B cell (primary cell): Measurements from ENCODE around the gene HDAC1. TPM values are rescaled to one million over a fixed set of nuclear protein-coding genes. Genes with fewer than 3 reads are reported as not detected.

Experiments
- ATAC-seq: fragments of 200-7000 bp; cut with Tn5 transposase; one replicate; pipeline ENCODE4 v1.10.0; 2021; ENCODE audit warnings: low read depth, mild to moderate bottlenecking, moderate number of reproducible peaks, moderate library complexity
- CTCF ChIA-PET: fragments of 350-600 bp; sonication (Branson Sonifier 250); formaldehyde crosslinking; loops from one replicate; lab custom pipeline; 2021; ENCODE audit warnings: antibody characterized with exemption, inconsistent platforms; lab: Charles Lee
- POLR2A ChIA-PET: fragments of 350-600 bp; sonication (Branson Sonifier 250); formaldehyde crosslinking; loops from one replicate; lab custom pipeline; 2021; ENCODE audit warnings: antibody characterized with exemption; lab: Charles Lee
- DNase-seq: peaks from one replicate; pipeline ENCODE4 v3.0.0; 2013
- H2AFZ ChIP-seq: 2 replicates; pipeline ENCODE4 v1.6.1; 2012; ENCODE audit warnings: mild to moderate bottlenecking, low read depth, low read length; ENCODE audit not compliant: insufficient read depth, poor library complexity, severe bottlenecking
- H3K27ac ChIP-seq, 2 donors: 1 replicate in 1 of 2; 2 replicates in 1 of 2; pipeline ENCODE4 v1.5.1; 2012 to 2013; ENCODE audit warnings: low read length in 2 of 2, mild to moderate bottlenecking in 2 of 2, moderate library complexity in 1 of 2
- H3K27me3 ChIP-seq, 4 experiments: fragments of 200-600 bp in 1 of 4; sonication (generic) in 1 of 4; replicated peaks in 1 of 4; 1 replicate in 2 of 4; 2 replicates in 2 of 4; pipeline versions ENCODE4 v1.6.1 to v1.7.0; 2013 to 2016; ENCODE audit warnings: low read length in 3 of 4, mild to moderate bottlenecking in 2 of 4, mixed read lengths in 1 of 4, moderate library complexity in 1 of 4; ENCODE audit not compliant: insufficient read depth in 4 of 4, control insufficient read depth in 3 of 4; ENCODE audit errors: control extremely low read depth in 1 of 4
- H3K36me3 ChIP-seq, 2 experiments: replicated peaks in 1 of 2; 1 replicate in 1 of 2; 2 replicates in 1 of 2; pipeline versions ENCODE4 v1.6.1 to v1.7.1; 2013; ENCODE audit warnings: low read length in 1 of 2; ENCODE audit not compliant: insufficient read depth in 2 of 2, control insufficient read depth in 1 of 2; ENCODE audit errors: control extremely low read depth in 1 of 2, extremely low read depth in 1 of 2
- H3K4me1 ChIP-seq, 2 donors: fragments of 200-600 bp in 1 of 2; sonication (generic) in 1 of 2; 1 replicate in 1 of 2; 2 replicates in 1 of 2; pipeline versions ENCODE4 v1.5.1 to v1.6.1; 2013 to 2017; ENCODE audit warnings: low read length in 2 of 2; ENCODE audit not compliant: control insufficient read depth in 2 of 2, insufficient read depth in 2 of 2
- H3K4me2 ChIP-seq: replicated peaks from 2 replicates; pipeline ENCODE3; 2012; ENCODE audit warnings: mild to moderate bottlenecking, low read depth, low read length; ENCODE audit not compliant: poor library complexity, severe bottlenecking
- H3K4me3 ChIP-seq, 5 experiments: fragments of 200-600 bp in 1 of 5; sonication (generic) in 1 of 5; 1 replicate in 3 of 5; 2 replicates in 2 of 5; pipeline versions ENCODE4 v1.5.1 to v1.7.0; 2011 to 2016; ENCODE audit warnings: low read length in 4 of 5, mild to moderate bottlenecking in 4 of 5, low read depth in 2 of 5, control low read depth in 1 of 5, moderate library complexity in 1 of 5; ENCODE audit not compliant: insufficient read depth in 1 of 5; ENCODE audit errors: control extremely low read depth in 1 of 5, extremely low read depth in 1 of 5
- H3K79me2 ChIP-seq: fragments of 200-600 bp; sonication (generic); one replicate; pipeline ENCODE4 v1.6.0; 2016; ENCODE audit warnings: low read length; ENCODE audit not compliant: control insufficient read depth, insufficient read depth
- H3K9ac ChIP-seq: fragments of 200-600 bp; sonication (generic); 2 replicates; pipeline ENCODE4 v1.6.1; 2017; ENCODE audit warnings: mild to moderate bottlenecking, low read length, moderate library complexity
- H3K9me3 ChIP-seq, 3 donors: one replicate each; pipeline versions ENCODE4 v1.6.1 to v1.7.1; 2013; ENCODE audit warnings: low read length in 2 of 3; ENCODE audit not compliant: control insufficient read depth in 2 of 3, insufficient read depth in 1 of 3; ENCODE audit errors: control extremely low read depth in 1 of 3
- H4K20me1 ChIP-seq: 2 replicates; pipeline ENCODE4 v1.6.0; 2012; ENCODE audit warnings: mild to moderate bottlenecking, low read length; ENCODE audit not compliant: insufficient read depth, control insufficient read depth, poor library complexity, severe bottlenecking
- H3K27ac Mint-ChIP-seq: one replicate; pipeline ENCODE4 v1.8.0; 2021; ENCODE audit warnings: mixed read lengths
- H3K27me3 Mint-ChIP-seq: one replicate; pipeline ENCODE4 v1.8.0; 2021; ENCODE audit warnings: mixed read lengths
- H3K4me1 Mint-ChIP-seq: one replicate; pipeline ENCODE4 v1.8.0; 2021; ENCODE audit warnings: mixed read lengths
- H3K4me3 Mint-ChIP-seq: one replicate; pipeline ENCODE4 v1.8.0; 2021; ENCODE audit warnings: mixed read lengths
- H3K9me3 Mint-ChIP-seq: one replicate; pipeline ENCODE4 v1.8.0; 2022; ENCODE audit warnings: mixed read lengths; ENCODE audit not compliant: insufficient read depth
- EZH2 ChIP-seq: IDR thresholded peaks from 2 replicates; pipeline ENCODE4 v1.6.1; 2012; ENCODE audit warnings: borderline replicate concordance, low read depth, mild to moderate bottlenecking, moderate library complexity, low read length; ENCODE audit not compliant: insufficient read depth, poor library complexity, severe bottlenecking
- WGBS: methylation state at CpG from one replicate; pipeline ENCODE4 v1.1.5; 2013; ENCODE audit warnings: missing lambda C conversion rate; ENCODE audit not compliant: insufficient coverage; 5-methylcytosine and 5-hydroxymethylcytosine counted together
- intact Hi-C: fragments of 100-400 bp; cut with micrococcal nuclease; formaldehyde crosslinking; loops from one replicate; pipeline ENCODE4 v1.10.0; 2022
- polyA plus RNA-seq: library from polyadenylated mRNA; depleted of rRNA; stranded (reverse); fragments of >200 nt; gene quantifications from 2 replicates; pipeline ENCODE4 v1.2.3, GENCODE V29; 2012
- total RNA-seq, 2 donors: library from RNA; stranded (reverse); fragments of 120-200 nt in 1 of 2; gene quantifications; 1 replicate in 1 of 2; 2 replicates in 1 of 2; pipeline versions ENCODE4 v1.2.3 to v1.2.4, GENCODE V29; 2013 to 2022
- TF ChIP-seq, protein P1 (sequence below): fragments of 200-600 bp; IDR thresholded peaks from one replicate; pipeline ENCODE4 v1.8.0; 2022; ENCODE audit warnings: antibody characterized with exemption, mild to moderate bottlenecking

Gene HDAC1
- total and polyA plus RNA-seq, 2 donors (not counting 1 experiment from before 2014, with no cell fraction given), result 184 to 205 TPM

DNA sequence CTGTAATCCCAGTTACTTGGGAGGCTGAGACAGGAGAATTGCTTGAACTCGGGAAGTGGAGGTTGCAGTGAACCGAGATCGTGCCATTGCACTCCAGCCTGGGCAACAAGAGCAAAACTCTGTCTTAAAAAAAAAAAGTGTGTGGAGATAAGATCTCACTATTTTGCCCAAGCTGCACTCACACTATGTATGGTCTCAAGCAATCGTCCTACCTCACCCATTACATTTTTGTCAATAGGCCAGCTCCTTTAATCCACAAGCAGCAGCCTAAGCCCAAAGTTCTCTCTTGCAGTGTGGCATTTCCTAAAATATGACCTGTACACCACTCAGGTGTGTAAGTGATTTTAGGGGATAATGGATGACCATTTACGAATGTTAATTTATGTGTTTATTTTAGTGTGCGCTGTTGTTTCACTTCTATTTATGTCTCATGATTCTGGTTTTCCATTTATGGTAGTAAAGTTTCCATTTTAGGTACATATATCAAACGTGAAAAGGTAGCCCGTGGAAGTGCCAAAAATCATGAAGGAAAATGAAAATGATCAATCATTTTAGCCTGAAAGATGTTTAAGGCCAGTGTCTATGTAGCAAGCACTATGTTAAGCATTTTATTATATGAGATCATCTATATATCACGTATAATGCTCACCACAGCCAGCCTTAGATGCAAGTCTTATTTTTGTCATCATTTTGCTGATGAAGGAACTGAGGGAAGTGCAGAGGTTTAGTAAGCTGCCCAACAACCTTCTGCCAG lies 35.2 kb upstream of the HDAC1 start:
- no peak for ATAC-seq
- H3K4me1 Mint-ChIP-seq, result peaks cover 49% of the 10 kb centered on the region
- 95% methylated on average over 3 of the region's 9 CpGs for WGBS

More for the DNA sequence above, 35.2 kb upstream of the HDAC1 start:
- H3K79me2 ChIP-seq, result peaks cover 95% of the 10 kb centered on the region
- peak overlapping the region; percentile 79 for H3K4me3 Mint-ChIP-seq
- no peak overlapping the region for H3K4me3 ChIP-seq
- peak overlapping the region; percentile 23 for H3K9ac ChIP-seq
- no peaks in the 10 kb centered on the region for H4K20me1 ChIP-seq
- H3K4me2 ChIP-seq, result peak overlapping the region; percentile 37
- H3K36me3 ChIP-seq, result peaks cover 0 to 3% of the 10 kb centered on the region in 2 experiments
- H2AFZ ChIP-seq, result peak overlapping the region; percentile 27
- H3K4me1 ChIP-seq, result peaks cover 49 to 57% of the 10 kb centered on the region in 2 donors
- H3K27ac Mint-ChIP-seq, result peak overlapping the region; percentile 87
- no peaks in the 10 kb centered on the region for H3K9me3 Mint-ChIP-seq
- intact Hi-C loops, result loop anchor here (1.0 kb wide), 1 partner anchor 9 kb away; no protein-coding TSS in a partner anchor
- H3K9me3 ChIP-seq, result no peaks in the 10 kb centered on the region
- ChIA-PET POLR2A (interaction anchor here (0.9 to 1.8 kb wide), 2 partner anchors 16 to 35 kb away, joined by 4 to 11 read pairs; partner anchors contain the start of gene HDAC1), CTCF (interaction anchor here (1.0 to 1.5 kb wide), 2 partner anchors 8 to 10 kb away, joined by 3 to 4 read pairs; partner anchors contain the start of gene FAM167B)
- TF ChIP-seq EZH2, result no peak
- TF ChIP-seq, protein P1, sequence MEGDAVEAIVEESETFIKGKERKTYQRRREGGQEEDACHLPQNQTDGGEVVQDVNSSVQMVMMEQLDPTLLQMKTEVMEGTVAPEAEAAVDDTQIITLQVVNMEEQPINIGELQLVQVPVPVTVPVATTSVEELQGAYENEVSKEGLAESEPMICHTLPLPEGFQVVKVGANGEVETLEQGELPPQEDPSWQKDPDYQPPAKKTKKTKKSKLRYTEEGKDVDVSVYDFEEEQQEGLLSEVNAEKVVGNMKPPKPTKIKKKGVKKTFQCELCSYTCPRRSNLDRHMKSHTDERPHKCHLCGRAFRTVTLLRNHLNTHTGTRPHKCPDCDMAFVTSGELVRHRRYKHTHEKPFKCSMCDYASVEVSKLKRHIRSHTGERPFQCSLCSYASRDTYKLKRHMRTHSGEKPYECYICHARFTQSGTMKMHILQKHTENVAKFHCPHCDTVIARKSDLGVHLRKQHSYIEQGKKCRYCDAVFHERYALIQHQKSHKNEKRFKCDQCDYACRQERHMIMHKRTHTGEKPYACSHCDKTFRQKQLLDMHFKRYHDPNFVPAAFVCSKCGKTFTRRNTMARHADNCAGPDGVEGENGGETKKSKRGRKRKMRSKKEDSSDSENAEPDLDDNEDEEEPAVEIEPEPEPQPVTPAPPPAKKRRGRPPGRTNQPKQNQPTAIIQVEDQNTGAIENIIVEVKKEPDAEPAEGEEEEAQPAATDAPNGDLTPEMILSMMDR, result no peak
- H3K27me3 Mint-ChIP-seq, result no peaks in the 10 kb centered on the region
- no peaks in the 10 kb centered on the region for H3K27me3 ChIP-seq
- DNase-seq, result no peak
- H3K27ac ChIP-seq, result peak overlapping the region; percentile 22 to 42
